H9 (cell line): ENCODE data around the gene COL3A1. TPM values are rescaled to one million over a fixed set of nuclear protein-coding genes. Genes with fewer than 3 reads are reported as not detected.

Experiments used
- DNase-seq: peaks from one replicate; pipeline ENCODE4 v3.0.0-alpha.2; 2017
- H2AFZ ChIP-seq: one replicate; pipeline ENCODE4 v1.6.1; 2013; ENCODE audit warnings: mild to moderate bottlenecking, low read length, control low read depth, moderate library complexity
- H2AK5ac ChIP-seq: 2 replicates; pipeline ENCODE4 v1.6.1; 2013; ENCODE audit warnings: low read length, control low read depth, mixed read lengths; ENCODE audit not compliant: insufficient read length
- H2BK120ac ChIP-seq: one replicate; pipeline ENCODE4 v1.6.1; 2013; ENCODE audit warnings: low read depth, mild to moderate bottlenecking, low read length, control low read depth, inconsistent platforms; ENCODE audit not compliant: poor library complexity, severe bottlenecking
- H2BK12ac ChIP-seq: 2 replicates; pipeline ENCODE4 v1.6.1; 2013; ENCODE audit warnings: low read length, control low read depth, mixed read lengths, low read depth; ENCODE audit not compliant: insufficient read length
- H2BK15ac ChIP-seq: 2 replicates; pipeline ENCODE4 v1.6.1; 2013; ENCODE audit warnings: low read depth, low read length, control low read depth
- H2BK20ac ChIP-seq: one replicate; pipeline ENCODE4 v1.6.1; 2013; ENCODE audit warnings: low read depth, mild to moderate bottlenecking, low read length, control low read depth, inconsistent platforms; ENCODE audit not compliant: poor library complexity, severe bottlenecking
- H2BK5ac ChIP-seq: 2 replicates; pipeline ENCODE4 v1.6.1; 2013; ENCODE audit warnings: low read length, control low read depth, mixed read lengths; ENCODE audit not compliant: insufficient read length
- H3K14ac ChIP-seq: 2 replicates; pipeline ENCODE4 v1.6.1; 2013; ENCODE audit warnings: low read length, control low read depth; ENCODE audit not compliant: insufficient read depth
- H3K18ac ChIP-seq: 2 replicates; pipeline ENCODE4 v1.6.1; 2013; ENCODE audit warnings: low read depth, mild to moderate bottlenecking, mixed read lengths, low read length, control low read depth; ENCODE audit not compliant: insufficient read length
- H3K23ac ChIP-seq: 2 replicates; pipeline ENCODE4 v1.6.1; 2013; ENCODE audit warnings: low read length, control low read depth, mixed read lengths, low read depth; ENCODE audit not compliant: insufficient read length
- H3K23me2 ChIP-seq: 2 replicates; pipeline ENCODE4 v1.6.1; 2013; ENCODE audit warnings: low read depth, mild to moderate bottlenecking, mixed read lengths, low read length, control low read depth; ENCODE audit not compliant: insufficient read length, poor library complexity, severe bottlenecking
- H3K27ac ChIP-seq: 2 replicates; pipeline ENCODE4 v1.5.1; 2013; ENCODE audit warnings: low read length, control low read depth, mixed read lengths, low read depth; ENCODE audit not compliant: insufficient read length
- H3K27me3 ChIP-seq: 2 replicates; pipeline ENCODE4 v1.6.1; 2013; ENCODE audit warnings: low read length, control low read depth, inconsistent platforms; ENCODE audit not compliant: insufficient read depth
- H3K4ac ChIP-seq: 2 replicates; pipeline ENCODE4 v1.6.1; 2013; ENCODE audit warnings: low read depth, mild to moderate bottlenecking, control low read depth, inconsistent platforms, low read length, moderate library complexity
- H3K4me1 ChIP-seq: 2 replicates; pipeline ENCODE4 v1.6.1; 2013; ENCODE audit warnings: low read length, control low read depth, inconsistent platforms; ENCODE audit not compliant: insufficient read depth
- H3K4me2 ChIP-seq: 2 replicates; pipeline ENCODE4 v1.6.1; 2013; ENCODE audit warnings: low read length, control low read depth, mixed read lengths; ENCODE audit not compliant: insufficient read length, insufficient read depth
- H3K56ac ChIP-seq: 2 replicates; pipeline ENCODE4 v1.6.1; 2013; ENCODE audit warnings: low read depth, mild to moderate bottlenecking, mixed read lengths, low read length, control low read depth; ENCODE audit not compliant: insufficient read length
- H3K79me1 ChIP-seq: 2 replicates; pipeline ENCODE4 v1.6.1; 2013; ENCODE audit warnings: low read depth, mild to moderate bottlenecking, moderate library complexity, low read length, control low read depth, inconsistent platforms; ENCODE audit not compliant: insufficient read depth, poor library complexity, severe bottlenecking
- H3K79me2 ChIP-seq: 2 replicates; pipeline ENCODE4 v1.6.1; 2013; ENCODE audit warnings: low read length, control low read depth, inconsistent platforms; ENCODE audit not compliant: insufficient read depth
- H3K9ac ChIP-seq: 2 replicates; pipeline ENCODE4 v1.6.1; 2013; ENCODE audit warnings: low read length, control low read depth, mixed read lengths; ENCODE audit not compliant: insufficient read length; ENCODE audit errors: extremely low read depth
- H3K9me3 ChIP-seq: one replicate; pipeline ENCODE4 v1.6.1; 2013; ENCODE audit warnings: low read depth, low read length, inconsistent platforms; ENCODE audit not compliant: control insufficient read depth
- H3T11ph ChIP-seq: one replicate; pipeline ENCODE4 v1.6.1; 2013; ENCODE audit warnings: mild to moderate bottlenecking, low read length, control low read depth, inconsistent platforms
- H4K20me1 ChIP-seq: one replicate; pipeline ENCODE4 v1.6.1; 2013; ENCODE audit not compliant: control insufficient read depth, insufficient read length, insufficient read depth
- H4K5ac ChIP-seq: 2 replicates; pipeline ENCODE4 v1.6.1; 2013; ENCODE audit warnings: low read depth, mild to moderate bottlenecking, mixed read lengths, low read length, control low read depth; ENCODE audit not compliant: insufficient read length
- H4K8ac ChIP-seq: replicated peaks from 2 replicates; pipeline ENCODE4 v1.6.1; 2013; ENCODE audit warnings: low read length, control low read depth, mixed read lengths, low read depth; ENCODE audit not compliant: insufficient read length
- H4K91ac ChIP-seq: 2 replicates; pipeline ENCODE4 v1.6.1; 2013; ENCODE audit warnings: low read depth, mild to moderate bottlenecking, moderate library complexity, mixed read lengths, low read length, control low read depth; ENCODE audit not compliant: insufficient read length
- H3K27ac Mint-ChIP-seq, 3 experiments: 2 replicates in 2 of 3; 3 replicates in 1 of 3; pipeline ENCODE4 v1.8.0; 2020 to 2021; ENCODE audit warnings: mixed read lengths in 3 of 3, mild to moderate bottlenecking in 1 of 3, moderate library complexity in 1 of 3
- H3K27me3 Mint-ChIP-seq: 2 replicates; pipeline ENCODE4 v1.8.0; 2021; ENCODE audit warnings: low read depth, mild to moderate bottlenecking, moderate library complexity, mixed read lengths
- H3K36me3 Mint-ChIP-seq, 3 experiments: 2 replicates in 2 of 3; 3 replicates in 1 of 3; pipeline ENCODE4 v1.8.0; 2020 to 2021; ENCODE audit warnings: low read depth in 3 of 3, mixed read lengths in 3 of 3; ENCODE audit not compliant: insufficient read depth in 1 of 3
- H3K4me1 Mint-ChIP-seq, 2 experiments: 2 replicates each; pipeline ENCODE4 v1.8.0; 2020; ENCODE audit warnings: mixed read lengths in 2 of 2
- H3K4me3 Mint-ChIP-seq, 2 experiments: 2 replicates in 1 of 2; 3 replicates in 1 of 2; pipeline ENCODE4 v1.8.0; 2020 to 2021; ENCODE audit warnings: mild to moderate bottlenecking in 2 of 2, mixed read lengths in 2 of 2, moderate library complexity in 1 of 2
- H3K9me3 Mint-ChIP-seq, 2 experiments: 2 replicates in 1 of 2; 3 replicates in 1 of 2; pipeline ENCODE4 v1.8.0; 2020; ENCODE audit warnings: mild to moderate bottlenecking in 2 of 2, mixed read lengths in 2 of 2, moderate library complexity in 1 of 2
- CTCF ChIP-seq: fragments of 200-600 bp; sonication (generic); conservative IDR thresholded peaks from 3 replicates; pipeline ENCODE4 v1.8.0; 2021; ENCODE audit warnings: antibody characterized with exemption, mild to moderate bottlenecking
- WGBS: extraction: QIAGEN DNeasy Blood & Tissue Kit; methylation state at CpG from one replicate; pipeline ENCODE4 v1.1.7; 2013; ENCODE audit warnings: missing lambda C conversion rate, low lambda C conversion rate, mixed read lengths; ENCODE audit not compliant: insufficient read length; ENCODE audit errors: extremely low coverage; 5-methylcytosine and 5-hydroxymethylcytosine counted together
- total RNA-seq: library from RNA; stranded (reverse); gene quantifications from 2 replicates; pipeline ENCODE4 v1.2.1, GENCODE V29; 2021

COL3A1 gene
- total RNA-seq, 1 experiment from 2014 or later = not detected

GRCh38 chr2:189056200-189057106 is 82.3 kb downstream of the COL3A1 start:
- no peak for DNase-seq
- TF ChIP-seq CTCF = no peak
- Mint-ChIP-seq H3K27ac (no peak overlapping the region), H3K4me3 (no peak overlapping the region), H3K9me3 (no peaks in the 10 kb centered on the region), H3K36me3 (no peaks in the 10 kb centered on the region), H3K4me1 (no peaks in the 10 kb centered on the region), H3K27me3 (no peaks in the 10 kb centered on the region)
- H4K5ac ChIP-seq = no peak overlapping the region
- WGBS = no CpG with 5 or more reads among the region's 4 CpGs
- no peak overlapping the region for H3K56ac ChIP-seq
- no peak overlapping the region for H2AK5ac ChIP-seq
- no peak overlapping the region for H2AFZ ChIP-seq
- no peak overlapping the region for H2BK20ac ChIP-seq
- H4K20me1 ChIP-seq = no peaks in the 10 kb centered on the region
- no peak overlapping the region for H2BK5ac ChIP-seq
- H3K27ac ChIP-seq = no peak overlapping the region
- H3K18ac ChIP-seq = no peak overlapping the region
- no peaks in the 10 kb centered on the region for H3K4me1 ChIP-seq
- H3K9me3 ChIP-seq = no peaks in the 10 kb centered on the region
- no peak overlapping the region for H3K4ac ChIP-seq
- no peaks in the 10 kb centered on the region for H3K27me3 ChIP-seq
- H3K79me1 ChIP-seq = no peaks in the 10 kb centered on the region
- H3K23ac ChIP-seq = no peak overlapping the region
- no peak overlapping the region for H4K8ac ChIP-seq
- no peak overlapping the region for H2BK15ac ChIP-seq
- H2BK120ac ChIP-seq = no peak overlapping the region
- H2BK12ac ChIP-seq = no peak overlapping the region
- H3K79me2 ChIP-seq = no peaks in the 10 kb centered on the region
- H3K4me2 ChIP-seq = no peak overlapping the region
- no peak overlapping the region for H3K14ac ChIP-seq
- no peak overlapping the region for H3T11ph ChIP-seq
- no peaks in the 10 kb centered on the region for H3K23me2 ChIP-seq
- no peak overlapping the region for H3K9ac ChIP-seq
- H4K91ac ChIP-seq = no peak overlapping the region
